Femur (tissue), 1 donor: ENCODE measurements around the gene SUPT20HL1.
"Not testable (repeated sequence)": the region's sequence is repeated elsewhere in the genome, so short reads cannot be mapped to it uniquely, and the experiment has no call there.

Experiments used
- DNase-seq: peaks from one replicate; pipeline ENCODE4 v3.0.0-alpha.2; 2017

Gene SUPT20HL1

DNA sequence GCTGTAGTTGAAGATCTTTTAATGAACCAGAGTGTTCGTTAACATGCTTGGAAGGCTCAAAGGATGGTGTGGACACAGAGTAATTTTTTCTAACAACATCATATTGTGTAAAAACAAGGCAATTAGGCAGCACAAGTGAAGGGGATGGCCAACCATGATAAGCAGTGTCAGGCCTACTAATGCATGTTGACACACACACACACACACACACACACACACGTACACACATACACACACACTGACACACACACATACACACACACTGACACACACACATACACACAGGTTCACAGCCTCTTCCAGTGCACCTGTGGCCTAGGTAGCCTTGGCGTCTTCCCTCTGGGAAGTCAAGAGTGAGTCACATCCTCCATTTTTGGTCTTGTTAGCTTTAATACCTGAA, at the start of gene SUPT20HL1:
TSS of gene SUPT20HL1 (plus strand) at position 368 of the 400 bp plus-strand sequence. CDS start 2,122 bp downstream, outside the sequence.
- DNase-seq: no peak

DNA sequence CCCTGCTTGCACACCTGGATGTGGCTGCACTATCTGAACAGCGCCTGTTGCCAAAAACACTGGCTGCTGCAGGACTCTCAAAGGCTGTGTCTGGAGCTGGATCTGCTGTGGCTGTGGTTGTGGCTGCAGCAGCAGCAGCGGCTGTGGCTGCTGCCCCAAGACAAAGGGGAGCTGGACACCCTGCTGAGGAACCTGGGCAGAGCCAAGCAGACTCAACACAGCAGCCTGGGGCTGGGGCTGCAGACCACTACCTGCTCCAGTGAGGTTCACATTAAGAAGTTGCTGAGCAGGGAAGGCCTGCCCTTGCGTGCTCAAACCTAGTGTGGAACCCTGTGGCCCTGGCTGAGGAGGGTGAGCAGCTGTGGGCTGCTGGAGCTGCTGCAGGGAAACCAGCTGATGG, 49.5 kb upstream of the SUPT20HL1 start:
- DNase-seq: not testable (repeated sequence)

DNA sequence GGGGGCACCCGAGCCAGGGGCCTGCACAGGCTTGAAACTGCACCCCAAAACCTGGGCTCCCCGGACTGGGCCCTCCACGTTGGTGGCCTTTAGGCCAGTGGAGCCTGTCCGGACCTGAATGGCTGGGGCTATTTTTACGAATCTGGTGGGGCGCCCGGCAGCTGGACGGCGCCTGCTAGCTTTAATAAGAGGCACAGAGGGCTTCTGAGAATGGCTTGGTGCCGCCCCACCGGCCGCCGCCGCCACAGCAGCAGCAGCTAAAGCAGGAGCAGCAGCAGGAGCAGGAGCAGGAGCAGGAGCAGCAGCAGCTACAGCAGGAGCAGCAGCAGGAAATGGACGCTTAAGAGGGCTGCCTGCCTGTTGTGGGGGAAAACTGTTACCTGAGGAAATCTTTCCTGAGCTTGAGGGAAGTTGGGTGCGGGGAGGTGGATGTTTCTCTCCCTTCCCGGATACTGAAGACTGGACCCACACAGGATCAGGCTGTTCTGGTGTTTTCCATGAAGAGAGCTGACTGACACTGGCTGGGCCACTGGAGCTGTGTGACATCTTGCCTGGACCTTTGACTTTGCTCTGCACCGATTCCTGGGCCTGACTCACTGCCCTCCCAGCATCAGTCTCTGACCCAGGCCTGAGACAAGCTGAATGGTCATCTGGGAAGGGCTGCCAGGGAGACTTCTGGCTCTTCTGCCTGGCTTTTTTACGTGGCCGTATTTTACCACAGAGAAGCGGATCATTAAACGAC, 48.8 kb upstream of the SUPT20HL1 start:
- DNase-seq: not testable (repeated sequence)

DNA sequence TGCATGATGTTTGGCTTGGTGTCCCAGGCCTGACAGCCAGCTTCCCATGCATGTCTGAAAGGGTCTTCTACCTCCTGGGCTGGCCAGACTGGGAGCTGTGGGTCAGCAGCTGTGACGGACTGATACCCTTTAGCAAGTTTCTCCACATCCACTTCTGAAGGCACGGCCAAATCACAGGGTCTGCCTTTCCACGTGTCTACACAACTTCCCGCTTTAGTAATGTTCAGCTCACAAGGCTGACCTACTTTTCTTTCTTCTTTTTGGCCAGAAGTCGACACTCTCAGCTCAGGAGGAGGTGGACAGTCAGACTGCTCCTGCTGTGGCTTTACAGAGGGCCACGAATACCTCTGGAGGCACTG, 48.2 kb upstream of the SUPT20HL1 start:
- not testable (repeated sequence) for DNase-seq

DNA sequence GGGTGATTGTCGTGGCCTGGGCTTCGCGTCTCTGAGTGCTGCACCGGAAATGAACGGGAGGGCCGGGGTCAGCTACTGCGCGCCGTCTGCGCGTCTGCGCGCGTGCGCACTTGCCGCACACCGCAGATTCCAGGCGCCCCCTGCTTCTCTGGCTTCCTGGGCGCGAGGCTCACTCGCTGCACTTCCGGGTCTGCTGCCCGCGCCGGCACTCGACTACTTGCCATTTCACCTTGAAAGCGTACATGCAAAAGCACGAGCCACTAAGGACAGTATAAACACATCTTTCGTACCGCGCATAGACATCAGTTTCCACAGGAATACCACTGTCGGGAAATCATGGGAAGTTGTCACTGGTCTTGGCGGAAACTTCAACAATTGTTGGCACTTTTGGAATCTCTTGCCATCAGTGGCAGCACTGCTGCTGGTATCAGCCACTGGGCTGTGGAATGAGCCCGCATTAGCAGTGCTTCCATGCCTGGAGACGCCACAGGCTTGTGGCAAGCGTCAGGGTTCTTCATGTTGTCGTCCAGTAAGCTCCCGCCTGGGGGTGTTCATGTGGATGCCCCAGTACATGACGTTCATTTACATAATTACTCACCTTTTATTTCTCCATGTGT, 46.3 kb upstream of the SUPT20HL1 start, which contains the start of gene SUPT20HL2:
TSS of gene SUPT20HL2 (minus strand) at position 51 of the 617 bp plus-strand sequence. CDS start 754 bp downstream, outside the sequence.
- no peak for DNase-seq

DNA sequence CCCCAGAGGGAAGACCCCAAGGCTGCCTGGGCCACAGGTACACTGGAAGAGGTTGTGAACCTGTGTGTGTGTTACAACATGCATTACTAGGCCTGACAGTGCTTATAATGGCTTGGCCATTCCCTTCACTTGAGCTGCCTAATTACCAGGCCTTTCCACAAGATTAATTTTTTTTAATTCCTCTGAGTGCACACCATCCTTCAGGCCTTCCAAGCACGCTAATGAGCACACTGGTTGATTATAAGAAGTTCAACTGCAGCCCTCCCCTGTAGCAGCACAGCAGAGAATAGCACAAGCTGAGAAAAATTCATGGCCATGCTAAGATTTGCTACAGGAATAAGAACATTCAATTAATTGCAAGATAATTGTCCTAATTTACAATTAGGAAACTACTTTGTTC, 44.3 kb upstream of the SUPT20HL1 start:
- DNase-seq: no peak

DNA sequence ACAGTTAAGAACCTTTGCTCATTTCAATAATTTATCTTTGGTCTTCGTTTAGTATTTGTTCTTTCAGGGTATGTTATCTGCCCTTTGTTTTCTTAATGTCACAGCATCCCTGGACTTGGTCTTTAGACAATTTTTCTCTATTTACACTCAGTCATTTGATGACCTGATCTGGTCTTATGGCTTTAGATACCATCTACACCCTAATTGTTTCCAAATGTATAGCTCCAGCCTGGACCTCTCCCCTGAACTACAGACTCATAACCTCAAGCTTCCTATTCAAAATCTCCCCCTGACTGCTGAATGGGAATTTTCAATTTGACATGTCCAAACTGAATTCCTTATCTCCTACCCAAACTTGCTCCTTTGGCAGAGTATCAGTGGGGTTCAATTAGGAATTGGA, 42.9 kb upstream of the SUPT20HL1 start:
- no peak for DNase-seq

DNA sequence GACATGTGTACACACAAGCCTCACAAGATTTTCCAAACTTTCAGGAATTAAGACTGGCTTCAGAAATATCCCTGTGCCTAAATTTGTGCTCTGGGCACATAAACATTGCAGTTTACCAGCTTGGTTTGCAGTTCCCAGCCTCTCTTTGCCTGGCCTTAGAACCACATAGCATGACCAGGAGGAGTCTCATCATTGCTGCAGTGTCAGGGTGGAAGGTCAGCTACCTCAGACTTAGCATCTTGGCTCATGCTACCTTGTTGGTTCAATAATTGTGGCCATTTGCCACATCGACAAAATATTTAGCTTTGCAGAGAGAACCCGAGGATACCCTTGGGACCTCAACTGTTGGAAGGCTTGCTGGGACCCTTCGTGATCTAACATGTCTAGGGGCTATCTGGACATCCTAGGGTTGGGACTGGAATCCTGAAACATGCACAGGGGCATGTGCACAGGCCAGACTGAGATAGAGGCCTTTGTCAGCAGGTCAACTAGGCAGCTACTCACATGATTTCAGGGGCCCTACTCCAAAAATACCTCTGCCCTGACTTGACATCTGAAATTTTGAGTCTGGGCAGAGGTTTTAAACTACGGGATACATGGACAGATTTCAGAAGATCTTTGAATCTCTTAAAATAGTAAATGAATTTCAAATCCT, 38.6 kb upstream of the SUPT20HL1 start:
- no peak for DNase-seq

DNA sequence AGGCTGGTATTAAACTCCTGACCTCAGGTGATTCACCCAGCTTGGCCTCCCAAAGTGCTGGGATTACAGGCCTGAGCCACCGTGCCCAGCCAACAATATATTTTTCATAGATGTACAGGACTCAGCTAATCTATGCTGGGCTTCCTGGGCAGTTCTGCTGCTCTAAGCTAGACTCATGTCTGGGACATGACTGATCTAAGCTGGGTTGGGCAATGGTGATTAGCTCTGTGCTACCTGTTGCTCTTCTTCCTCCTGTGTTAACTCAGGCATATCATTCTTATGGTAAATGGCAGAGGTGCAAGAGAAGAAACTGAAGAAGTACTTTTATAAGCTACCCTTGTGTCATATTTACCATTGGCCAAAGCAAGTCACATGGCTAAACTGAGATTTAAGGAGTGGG, 35.2 kb upstream of the SUPT20HL1 start:
- DNase-seq: no peak

DNA sequence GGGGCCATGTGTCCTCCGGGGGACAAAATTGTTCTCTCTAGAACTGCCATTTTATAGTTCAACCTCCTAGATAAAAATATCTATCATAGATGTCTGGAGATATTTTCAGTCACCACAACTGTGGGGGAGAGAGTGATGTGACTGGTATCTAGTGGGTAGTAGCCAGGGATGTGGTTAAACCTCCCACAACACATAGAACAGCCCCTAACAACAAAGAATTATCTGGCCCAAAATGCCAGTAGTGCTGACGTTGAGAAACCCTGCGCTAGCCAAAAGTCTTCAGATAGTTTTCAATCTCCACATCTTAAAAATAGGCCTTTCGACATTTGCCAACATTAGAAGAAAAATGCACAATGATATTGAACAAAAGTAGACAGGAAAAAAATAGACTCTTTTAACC, 27.6 kb upstream of the SUPT20HL1 start:
- DNase-seq: no peak

DNA sequence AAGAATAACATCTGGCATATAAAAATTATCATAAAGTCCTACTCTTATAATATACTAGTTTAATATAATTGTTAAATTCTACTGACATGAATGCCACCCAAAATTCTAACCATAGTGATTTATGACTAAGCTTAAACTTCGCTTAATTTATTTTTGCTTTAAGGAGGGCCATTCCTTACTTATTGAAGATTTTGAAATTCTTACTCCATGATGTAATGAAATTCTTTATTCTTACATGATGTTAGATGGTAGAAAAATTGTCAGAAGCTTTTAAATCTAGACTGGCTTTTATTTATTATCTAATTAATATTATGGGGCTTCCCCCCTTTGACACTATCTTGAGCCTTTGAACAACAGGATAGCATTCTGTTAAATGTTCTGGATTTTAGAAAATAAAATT, 27.1 kb upstream of the SUPT20HL1 start:
- no peak for DNase-seq

DNA sequence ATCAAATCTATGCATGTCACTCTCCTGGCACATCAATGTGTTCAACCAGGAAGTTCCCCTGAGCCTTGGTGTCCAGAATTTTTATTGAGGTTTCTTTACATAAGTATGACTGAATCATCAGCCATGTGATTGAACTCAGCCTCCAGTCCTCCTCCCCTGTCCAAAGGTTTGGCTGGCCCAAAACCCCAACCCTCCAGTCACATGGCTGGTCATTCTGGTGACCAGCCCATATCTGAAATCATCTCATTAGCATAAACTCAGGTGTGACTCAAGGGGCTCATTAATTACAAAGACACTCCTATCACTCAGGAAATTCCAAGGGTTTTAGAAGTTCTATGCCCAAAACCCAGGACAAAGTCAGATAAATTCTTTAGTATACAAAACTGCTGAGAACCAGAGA, 26.0 kb upstream of the SUPT20HL1 start:
- no peak for DNase-seq

DNA sequence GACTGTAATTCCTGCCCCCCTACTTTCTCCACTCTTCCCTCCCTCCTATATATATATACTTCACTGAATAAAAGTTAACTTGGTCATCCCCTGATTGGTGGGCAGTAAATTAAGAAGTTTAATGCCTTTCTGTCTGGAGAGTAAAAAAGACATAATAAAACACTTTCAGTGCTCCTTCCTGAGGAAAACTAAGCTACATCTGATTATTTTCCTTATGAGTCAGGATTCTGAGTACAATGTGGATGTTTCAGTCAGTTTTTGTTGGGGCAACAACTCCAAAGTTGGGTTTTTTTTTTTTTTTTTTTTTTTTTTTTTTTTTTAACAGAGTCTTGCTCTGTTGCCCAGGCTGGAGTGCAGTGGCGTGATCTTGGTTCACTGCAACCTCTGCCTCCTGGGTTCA, 24.6 kb upstream of the SUPT20HL1 start:
- no peak for DNase-seq

DNA sequence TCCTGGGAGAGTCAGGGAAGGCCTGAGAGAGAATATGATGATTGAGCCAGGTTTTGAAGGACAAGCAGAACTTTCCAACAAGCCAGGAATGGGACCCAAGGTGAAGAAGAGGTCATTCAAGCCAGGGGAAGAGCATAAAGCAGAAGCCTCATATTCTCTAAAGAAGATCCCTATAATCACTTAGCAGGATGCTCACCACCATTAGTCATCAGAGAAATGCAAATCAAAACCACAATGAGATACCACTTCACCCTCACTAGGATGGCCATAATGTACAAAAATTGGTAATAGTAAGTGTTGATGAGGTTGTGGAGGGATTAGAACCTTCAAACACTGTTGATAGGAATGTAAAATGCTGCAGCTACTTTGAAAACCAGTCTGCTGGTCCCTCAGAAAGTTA, 20.5 kb upstream of the SUPT20HL1 start:
- DNase-seq: no peak

DNA sequence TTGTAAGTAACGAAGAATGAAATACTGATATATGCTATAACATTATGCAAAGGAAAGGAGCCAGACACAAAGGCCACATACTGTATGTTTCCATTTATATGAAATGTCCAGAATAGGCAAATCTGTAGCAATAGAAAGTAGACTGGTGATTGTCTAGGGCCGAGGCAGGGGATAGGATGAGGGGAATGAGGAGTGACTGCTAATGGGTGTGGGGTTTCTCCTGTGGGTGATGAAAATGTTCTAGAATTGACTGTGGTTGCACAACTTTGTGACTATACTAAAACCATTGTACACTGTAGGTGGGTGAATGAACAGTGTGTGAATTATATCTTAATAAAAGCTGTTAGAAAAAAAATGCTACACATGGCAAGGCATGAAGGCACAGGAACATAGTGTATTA, 19.9 kb upstream of the SUPT20HL1 start:
- DNase-seq: no peak

DNA sequence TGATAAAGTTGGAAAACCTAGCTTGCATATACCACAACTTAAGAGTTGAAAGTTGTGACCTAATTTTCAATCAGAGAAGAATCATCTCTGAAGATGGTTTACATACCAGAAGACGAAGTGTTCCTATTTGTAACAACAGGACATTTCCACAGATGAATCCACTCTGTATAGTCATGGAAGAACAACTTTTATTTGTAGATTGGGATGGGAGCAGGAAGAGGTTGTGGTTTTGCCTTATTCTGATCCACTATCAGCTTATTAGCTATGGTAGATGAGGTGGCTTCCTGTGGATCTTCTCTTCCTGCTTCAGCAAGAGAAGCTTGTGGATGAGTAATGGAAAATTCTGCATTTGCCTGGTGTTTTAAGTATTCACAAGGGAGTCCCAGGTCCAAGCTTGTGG, 18.6 kb upstream of the SUPT20HL1 start:
- no peak for DNase-seq

DNA sequence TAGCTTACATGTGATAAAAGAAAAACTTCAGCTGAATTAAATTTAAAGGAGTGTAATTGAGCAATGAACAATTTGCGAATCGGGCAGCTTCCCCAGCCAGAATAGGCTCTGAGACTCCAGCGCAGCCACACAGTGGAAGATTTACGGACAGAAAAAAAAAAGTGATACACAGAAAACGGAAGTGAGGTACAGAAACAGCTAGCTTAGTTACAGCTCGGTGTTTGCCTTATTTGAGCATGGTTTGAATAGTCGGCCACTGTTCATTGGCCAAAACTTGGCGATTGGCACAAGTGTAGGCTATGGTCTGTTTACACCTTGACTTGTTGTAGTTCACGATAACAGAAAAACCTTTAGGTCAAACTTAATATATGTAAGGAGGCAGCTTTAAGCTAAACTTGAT, 16.7 kb upstream of the SUPT20HL1 start:
- DNase-seq: no peak

DNA sequence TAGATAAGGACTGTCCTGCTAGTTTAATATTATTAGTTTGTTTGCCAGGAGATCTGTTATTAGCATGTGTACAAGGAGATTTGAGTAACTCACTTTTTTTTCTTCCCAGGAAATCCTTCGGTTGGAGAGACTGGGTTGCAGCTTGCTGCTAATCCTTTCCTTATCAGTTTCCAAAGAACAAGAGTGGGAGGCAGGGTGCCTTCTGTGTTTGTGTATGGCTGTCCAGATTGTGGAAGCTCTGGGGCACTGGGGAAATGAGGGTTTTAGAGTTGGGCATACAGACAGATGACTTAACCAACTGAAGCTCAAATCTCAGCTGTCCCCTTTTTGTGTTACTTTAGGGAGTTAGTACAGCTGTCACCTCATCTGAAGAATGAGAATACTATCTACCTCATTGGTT, 12.6 kb upstream of the SUPT20HL1 start:
- no peak for DNase-seq

DNA sequence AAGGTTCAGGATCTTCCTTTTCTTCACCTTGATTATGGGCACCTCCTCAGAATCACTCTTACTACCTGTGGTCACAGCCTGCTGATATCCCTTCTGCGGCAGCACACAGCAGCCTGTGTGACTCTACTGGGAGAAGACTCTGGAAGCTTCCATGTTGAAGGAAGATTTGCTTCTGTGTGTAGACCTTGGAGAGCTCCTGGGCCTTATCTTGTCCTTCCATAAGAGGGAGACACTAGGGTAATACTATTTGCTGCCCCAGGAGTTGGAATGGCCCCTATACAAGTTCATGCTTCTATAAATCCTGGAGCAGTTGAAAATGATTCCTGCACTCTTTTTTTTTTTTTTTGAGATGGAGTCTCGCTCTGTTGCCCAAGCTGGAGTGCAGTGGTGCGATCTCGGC, 10.2 kb upstream of the SUPT20HL1 start:
- DNase-seq: no peak

DNA sequence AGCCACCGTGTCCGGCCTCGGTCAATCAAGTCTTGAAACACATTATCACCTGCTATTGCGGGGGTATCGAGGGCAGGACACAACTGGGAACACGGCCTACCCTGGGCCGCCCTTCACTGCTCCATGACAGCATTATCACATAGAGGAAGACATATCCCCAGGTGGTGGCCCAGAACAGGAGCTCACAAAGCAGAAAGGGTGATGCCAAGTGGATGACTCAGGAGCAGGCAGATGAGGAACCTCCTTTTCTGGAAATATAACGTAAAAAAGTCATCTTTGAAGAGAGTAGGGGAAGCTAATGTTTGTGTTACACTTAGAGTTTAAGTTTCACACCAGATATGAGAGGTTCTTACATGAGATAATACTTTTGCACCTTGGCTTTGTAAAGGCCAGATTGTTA, 5.3 kb upstream of the SUPT20HL1 start:
- no peak for DNase-seq

DNA sequence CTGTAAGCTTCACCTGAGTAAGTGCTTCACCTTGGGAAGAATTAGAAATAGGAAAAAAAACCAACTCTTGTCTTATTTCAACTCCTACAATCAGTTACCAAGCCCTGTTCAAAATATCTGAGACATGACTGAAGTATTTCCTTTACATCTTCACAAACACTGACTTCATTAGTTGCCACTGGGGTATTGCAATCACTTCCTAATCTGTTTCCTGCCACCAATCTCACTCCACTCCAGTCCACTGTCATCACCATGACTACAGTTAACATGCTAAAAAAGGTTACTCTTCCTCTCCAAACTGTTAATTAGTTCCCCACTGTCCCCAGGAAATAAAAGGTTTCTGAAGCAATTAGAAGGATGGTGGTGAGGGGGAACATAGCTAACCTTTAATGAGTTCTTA, 3.3 kb upstream of the SUPT20HL1 start:
- DNase-seq: no peak

DNA sequence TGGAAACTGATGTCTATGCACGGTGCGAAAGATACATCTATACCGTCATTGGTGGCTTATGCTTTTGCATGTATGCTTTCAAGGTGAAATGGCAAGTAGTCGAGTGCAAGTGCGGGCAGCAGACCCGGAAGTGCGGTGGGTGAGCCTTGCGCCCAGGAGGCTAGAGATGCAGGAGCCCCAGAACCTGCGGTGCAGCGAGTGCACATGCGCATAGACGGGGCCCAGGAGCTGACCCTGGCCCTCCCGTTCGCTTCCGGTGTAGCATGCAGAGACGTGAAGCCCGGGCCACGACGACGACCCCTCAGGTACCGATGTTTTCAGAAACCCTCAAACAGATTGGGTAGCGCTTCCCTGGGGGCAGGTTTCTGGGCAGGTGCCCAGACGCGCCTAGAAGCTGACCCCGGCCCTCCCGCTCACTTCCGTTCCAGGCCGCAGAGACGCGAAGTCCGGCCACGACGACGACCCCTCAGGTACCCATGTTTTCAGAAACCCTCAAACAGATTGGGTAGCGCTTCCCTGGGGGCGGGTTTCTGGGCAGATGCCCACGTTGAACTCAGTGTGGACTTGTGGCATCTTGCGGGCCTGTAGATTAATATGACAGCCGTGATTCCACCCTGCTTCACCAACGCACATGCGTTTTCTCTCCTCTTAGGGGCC, 1.8 kb downstream of the SUPT20HL1 start:
- DNase-seq: not testable (repeated sequence)

DNA sequence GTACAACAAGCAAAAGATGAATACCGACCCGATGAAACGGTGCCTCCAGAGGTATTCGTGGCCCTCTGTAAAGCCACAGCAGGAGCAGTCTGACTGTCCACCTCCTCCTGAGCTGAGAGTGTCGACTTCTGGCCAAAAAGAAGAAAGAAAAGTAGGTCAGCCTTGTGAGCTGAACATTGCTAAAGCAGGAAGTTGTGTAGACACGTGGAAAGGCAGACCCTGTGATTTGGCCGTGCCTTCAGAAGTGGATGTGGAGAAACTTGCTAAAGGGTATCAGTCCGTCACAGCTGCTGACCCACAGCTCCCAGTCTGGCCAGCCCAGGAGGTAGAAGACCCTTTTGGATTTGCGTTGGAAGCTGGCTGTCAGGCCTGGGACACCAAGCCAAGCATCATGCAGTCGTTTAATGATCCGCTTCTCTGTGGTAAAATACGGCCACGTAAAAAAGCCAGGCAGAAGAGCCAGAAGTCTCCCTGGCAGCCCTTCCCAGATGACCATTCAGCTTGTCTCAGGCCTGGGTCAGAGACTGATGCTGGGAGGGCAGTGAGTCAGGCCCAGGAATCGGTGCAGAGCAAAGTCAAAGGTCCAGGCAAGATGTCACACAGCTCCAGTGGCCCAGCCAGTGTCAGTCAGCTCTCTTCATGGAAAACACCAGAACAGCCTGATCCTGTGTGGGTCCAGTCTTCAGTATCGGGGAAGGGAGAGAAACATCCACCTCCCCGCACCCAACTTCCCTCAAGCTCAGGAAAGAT, 3.2 kb downstream of the SUPT20HL1 start:
- DNase-seq: not testable (repeated sequence)
